Smooth muscle cell (in vitro differentiated cells): Measurements from ENCODE around the gene MTA1. TPM values are rescaled to one million over a fixed set of nuclear protein-coding genes. Genes with fewer than 3 reads are reported as not detected.

Source experiments
- DNase-seq: peaks from one replicate; lab custom pipeline; 2025; ENCODE audit not compliant: unreplicated experiment; lab: John Stamatoyannopoulos, UW
- H2AFZ ChIP-seq: fragments of 200-600 bp; sonication (generic); 2 replicates; pipeline ENCODE4 v1.6.0; 2016; ENCODE audit warnings: antibody characterized with exemption, low read depth, mild to moderate bottlenecking
- H3F3A ChIP-seq: fragments of 200-600 bp; sonication (generic); 2 replicates; pipeline ENCODE4 v1.6.0; 2017; ENCODE audit warnings: antibody characterized with exemption, low read depth
- H3K27ac ChIP-seq: fragments of 200-600 bp; sonication (generic); 2 replicates; pipeline ENCODE4 v1.5.1; 2016; ENCODE audit warnings: low read depth, mild to moderate bottlenecking
- H3K27me3 ChIP-seq: fragments of 200-600 bp; sonication (generic); 2 replicates; pipeline ENCODE4 v1.6.1; 2016; ENCODE audit warnings: low read depth, mild to moderate bottlenecking
- H3K36me3 ChIP-seq: fragments of 200-600 bp; sonication (generic); 2 replicates; pipeline ENCODE4 v1.5.1; 2016; ENCODE audit warnings: low read depth
- H3K4me1 ChIP-seq: fragments of 200-600 bp; sonication (generic); 2 replicates; pipeline ENCODE4 v1.5.1; 2016; ENCODE audit warnings: low read depth
- H3K4me2 ChIP-seq: fragments of 200-600 bp; sonication (generic); 2 replicates; pipeline ENCODE4 v1.6.0; 2016; ENCODE audit warnings: mild to moderate bottlenecking
- H3K4me3 ChIP-seq: fragments of 200-600 bp; sonication (generic); 2 replicates; pipeline ENCODE4 v1.5.1; 2016; ENCODE audit warnings: mild to moderate bottlenecking
- H3K79me2 ChIP-seq: fragments of 200-600 bp; sonication (generic); 2 replicates; pipeline ENCODE4 v1.6.0; 2016; ENCODE audit warnings: low read depth, mild to moderate bottlenecking
- H3K9ac ChIP-seq: fragments of 200-600 bp; sonication (generic); 2 replicates; pipeline ENCODE4 v1.6.0; 2016; ENCODE audit warnings: low read depth
- H3K9me3 ChIP-seq: fragments of 200-600 bp; sonication (generic); replicated peaks from 2 replicates; pipeline ENCODE4 v1.5.1; 2016; ENCODE audit warnings: low read depth
- H4K20me1 ChIP-seq: fragments of 200-600 bp; sonication (generic); 2 replicates; pipeline ENCODE4 v1.6.0; 2016; ENCODE audit warnings: low read depth
- WGBS: methylation state at CpG from one replicate; pipeline ENCODE4 v1.1.7; 2016; ENCODE audit warnings: low lambda C conversion rate; 5-methylcytosine and 5-hydroxymethylcytosine counted together
- polyA plus RNA-seq: library from polyadenylated mRNA; unstranded; fragments of >200 nt; fragmentation: Nextera tagmentation; extraction: Ambion mirVana; gene quantifications from 2 replicates; pipeline ENCODE4 v1.2.1, GENCODE V29; 2016
- total RNA-seq: library from RNA; depleted of rRNA; stranded (reverse); fragments of >200 nt; gene quantifications from 2 replicates; pipeline ENCODE4 v1.2.3, GENCODE V29; 2014
- TF ChIP-seq, protein P1 (sequence below): fragments of 200-600 bp; sonication (generic); IDR thresholded peaks from 2 replicates; pipeline ENCODE4 v1.5.1; 2017; ENCODE audit warnings: borderline replicate concordance, mild to moderate bottlenecking, antibody characterized with exemption; ENCODE audit not compliant: insufficient read depth, poor library complexity, severe bottlenecking

The MTA1 gene
- total and polyA plus RNA-seq, 2 experiments from 2014 or later = 41.3 to 48.7 TPM

DNA sequence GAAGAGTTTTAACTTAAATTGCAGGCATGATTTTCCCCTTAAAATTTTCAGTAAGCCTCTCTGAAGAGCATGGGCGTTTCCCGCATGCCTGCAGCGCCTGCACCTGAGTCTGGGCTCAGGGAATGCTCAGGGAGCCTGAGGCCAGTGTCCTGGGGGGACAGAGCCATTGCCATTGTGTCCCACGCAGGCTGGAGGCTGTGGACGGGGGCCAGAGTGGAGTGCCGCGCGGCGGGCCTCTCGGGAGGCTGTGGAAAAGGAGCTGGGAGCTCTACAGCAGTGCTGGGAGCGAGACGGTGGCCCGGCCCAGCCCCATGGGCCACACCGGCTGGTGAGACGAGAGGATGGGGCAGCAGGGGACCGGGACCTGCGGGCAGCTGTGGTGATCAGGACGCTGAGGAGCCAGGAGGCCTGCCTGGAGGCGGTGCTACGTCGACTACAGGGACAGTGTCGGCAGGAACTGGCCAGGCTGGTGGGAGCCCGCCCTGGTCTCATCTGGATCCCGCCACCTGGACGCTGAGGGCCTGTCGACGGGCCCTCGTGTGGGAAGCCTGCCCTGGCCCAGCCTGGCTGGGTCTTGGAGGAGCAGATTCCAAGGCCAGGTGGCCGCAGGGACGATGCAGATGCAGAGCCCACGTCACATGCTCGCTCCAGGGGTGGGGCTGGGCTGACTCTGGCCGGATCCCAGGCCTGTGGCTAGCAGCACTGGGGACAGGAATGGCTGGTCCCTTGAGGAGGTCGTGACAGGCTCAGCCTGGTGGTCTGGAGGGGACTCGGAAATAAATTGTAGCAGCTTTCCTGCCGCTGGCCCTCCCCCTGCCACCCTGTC is 79.0 kb downstream of the MTA1 start:
- TF ChIP-seq, protein P1, sequence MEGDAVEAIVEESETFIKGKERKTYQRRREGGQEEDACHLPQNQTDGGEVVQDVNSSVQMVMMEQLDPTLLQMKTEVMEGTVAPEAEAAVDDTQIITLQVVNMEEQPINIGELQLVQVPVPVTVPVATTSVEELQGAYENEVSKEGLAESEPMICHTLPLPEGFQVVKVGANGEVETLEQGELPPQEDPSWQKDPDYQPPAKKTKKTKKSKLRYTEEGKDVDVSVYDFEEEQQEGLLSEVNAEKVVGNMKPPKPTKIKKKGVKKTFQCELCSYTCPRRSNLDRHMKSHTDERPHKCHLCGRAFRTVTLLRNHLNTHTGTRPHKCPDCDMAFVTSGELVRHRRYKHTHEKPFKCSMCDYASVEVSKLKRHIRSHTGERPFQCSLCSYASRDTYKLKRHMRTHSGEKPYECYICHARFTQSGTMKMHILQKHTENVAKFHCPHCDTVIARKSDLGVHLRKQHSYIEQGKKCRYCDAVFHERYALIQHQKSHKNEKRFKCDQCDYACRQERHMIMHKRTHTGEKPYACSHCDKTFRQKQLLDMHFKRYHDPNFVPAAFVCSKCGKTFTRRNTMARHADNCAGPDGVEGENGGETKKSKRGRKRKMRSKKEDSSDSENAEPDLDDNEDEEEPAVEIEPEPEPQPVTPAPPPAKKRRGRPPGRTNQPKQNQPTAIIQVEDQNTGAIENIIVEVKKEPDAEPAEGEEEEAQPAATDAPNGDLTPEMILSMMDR = no peak
- no peak for DNase-seq
- H3K79me2 ChIP-seq = no peaks in the 10 kb centered on the region
- 86% methylated on average over 34 of the region's 36 CpGs for WGBS
- H4K20me1 ChIP-seq = no peaks in the 10 kb centered on the region
- H3K4me3 ChIP-seq = no peak overlapping the region
- no peak overlapping the region for H3K4me2 ChIP-seq
- H3K36me3 ChIP-seq = no peaks in the 10 kb centered on the region
- H2AFZ ChIP-seq = no peak overlapping the region
- H3K27me3 ChIP-seq = no peaks in the 10 kb centered on the region
- H3K27ac ChIP-seq = no peak overlapping the region
- H3K9ac ChIP-seq = no peak overlapping the region
- H3K9me3 ChIP-seq = no peaks in the 10 kb centered on the region
- H3F3A ChIP-seq = no peaks in the 10 kb centered on the region
- H3K4me1 ChIP-seq = no peaks in the 10 kb centered on the region

DNA sequence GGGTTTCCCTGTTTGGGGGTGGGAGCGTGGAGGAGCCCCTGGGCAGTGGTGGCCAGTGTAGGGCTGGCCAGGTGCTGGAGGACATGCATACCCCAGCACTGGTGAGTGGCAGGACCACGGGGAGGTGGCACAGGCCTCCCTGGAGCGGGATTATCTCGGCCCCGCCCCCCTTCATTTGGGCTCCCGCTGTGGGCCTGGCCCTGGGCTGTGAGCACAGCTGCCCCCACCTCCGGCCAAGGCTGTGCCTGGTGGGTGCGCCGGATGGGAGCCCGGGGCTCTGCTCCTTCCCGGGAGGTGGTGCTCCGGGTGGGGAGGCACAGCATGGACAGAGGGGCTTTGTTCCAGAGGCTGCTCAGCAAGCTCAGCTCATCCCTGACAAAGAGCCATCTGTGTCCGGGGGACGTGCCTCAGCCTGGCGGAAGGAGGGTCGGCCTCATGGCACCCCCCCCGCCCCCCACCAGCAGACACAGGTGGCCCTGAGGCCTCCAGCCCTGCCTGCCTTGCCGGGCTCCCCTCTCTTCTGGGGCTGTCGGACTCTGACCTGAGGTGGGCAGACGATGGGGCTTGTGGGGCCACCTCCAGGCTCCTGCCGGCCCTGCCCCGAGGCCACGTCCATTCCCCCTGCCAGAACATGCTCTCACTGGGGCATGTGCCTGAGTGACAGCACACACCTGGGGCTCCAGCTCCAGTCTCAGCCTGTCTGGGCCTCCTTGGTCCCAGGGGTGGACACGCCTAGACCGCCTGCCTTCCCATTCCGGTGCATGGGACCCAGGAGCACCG is 79.8 kb downstream of the MTA1 start:
- Histone ChIP-seq H3K9ac (no peak overlapping the region), H3K27me3 (no peaks in the 10 kb centered on the region), H3K27ac (no peak overlapping the region), H3K4me1 (no peaks in the 10 kb centered on the region), H4K20me1 (no peaks in the 10 kb centered on the region), H3F3A (no peaks in the 10 kb centered on the region), H3K4me3 (no peak overlapping the region), H2AFZ (no peak overlapping the region), H3K4me2 (no peak overlapping the region), H3K79me2 (no peaks in the 10 kb centered on the region), H3K36me3 (no peaks in the 10 kb centered on the region), H3K9me3 (no peaks in the 10 kb centered on the region)
- no peak for DNase-seq
- TF ChIP-seq, protein P1 = no peak
- 85% methylated on average over 26 of the region's 27 CpGs for whole genome bisulfite sequencing

DNA sequence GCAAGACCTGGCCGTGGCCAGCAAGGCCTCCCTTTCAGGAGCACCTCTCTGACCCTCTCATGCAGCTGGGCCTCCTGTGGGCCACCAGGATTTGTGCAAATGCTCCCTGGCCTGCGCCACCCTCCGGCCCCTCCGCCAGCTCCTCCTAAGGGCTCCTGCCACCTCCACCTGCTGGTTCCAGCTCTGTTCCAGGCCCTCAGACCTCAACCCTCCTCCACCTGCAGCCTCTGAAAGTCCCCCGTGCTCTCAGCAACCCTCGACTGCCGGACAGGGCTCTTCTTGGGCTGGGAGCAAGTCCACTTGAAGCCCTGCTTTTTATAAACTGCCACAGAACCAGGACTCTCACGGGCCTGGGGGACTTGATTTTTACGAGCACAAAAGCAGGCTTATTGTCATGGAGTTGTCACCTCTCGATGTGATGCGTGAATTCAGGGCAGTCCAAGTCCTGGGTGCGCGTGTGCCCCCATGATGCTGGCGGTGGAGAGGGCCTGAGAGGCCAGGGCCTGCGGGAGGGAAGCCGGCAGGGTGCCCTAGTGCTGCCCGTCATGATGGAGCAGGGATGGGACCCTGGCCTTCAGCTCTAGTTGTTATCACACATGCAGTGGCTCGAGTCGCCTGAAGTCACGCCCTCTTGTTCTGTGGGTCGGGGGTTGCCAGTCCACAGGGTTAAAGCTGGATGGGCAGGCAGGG is 80.6 kb downstream of the MTA1 start:
- Histone ChIP-seq H4K20me1 (no peaks in the 10 kb centered on the region), H3K4me3 (no peak overlapping the region), H3K79me2 (no peaks in the 10 kb centered on the region), H3K9me3 (no peaks in the 10 kb centered on the region), H3K4me2 (no peak overlapping the region), H3K4me1 (no peaks in the 10 kb centered on the region), H3K27ac (no peak overlapping the region), H3F3A (no peaks in the 10 kb centered on the region), H3K27me3 (no peaks in the 10 kb centered on the region), H3K36me3 (no peaks in the 10 kb centered on the region), H3K9ac (no peak overlapping the region), H2AFZ (no peak overlapping the region)
- TF ChIP-seq, protein P1 = no peak
- no peak for DNase-seq
- WGBS = 91% methylated on average over 21 of the region's 21 CpGs
